HG02678 (cell line): Measurements from ENCODE around the gene TTC39C.

ENCODE experiments used
- ATAC-seq: cut with Tn5 transposase; IDR thresholded peaks from one replicate; pipeline ENCODE4 v1.9.1; 2021; ENCODE audit warnings: mild to moderate bottlenecking, moderate library complexity; ENCODE audit not compliant: unreplicated experiment

The TTC39C gene

GRCh38 chr18:24180048-24180447, 165.5 kb downstream of the TTC39C start:
- ATAC-seq: no peak

- ATAC-seq: no peak
Observed at GRCh38 chr18:24181806-24182205, 167.3 kb downstream of the TTC39C start.
